PC-3 (cell line): ENCODE results near the gene COPZ1. TPM values are rescaled to one million over a fixed set of nuclear protein-coding genes. Genes with fewer than 3 reads are reported as not detected.
A peak's percentile ranks its signal among the peaks of the same experiment; 100 is the strongest.

Source experiments
- ATAC-seq: fragments of 200-7000 bp; cut with Tn5 transposase; 2 replicates; pipeline ENCODE4 v1.9.1; 2020; ENCODE audit warnings: mild to moderate bottlenecking, moderate library complexity
- BruUV-seq: library from RNA; stranded (reverse); fragments of 400-500 nt; replicated peaks from 2 replicates; lab custom pipeline; 2021; lab: Mats Ljungman, UMichigan
- CTCF ChIA-PET: fragments of 300-600 bp; sonication (Branson Sonifier 250); formaldehyde crosslinking; loops from one replicate; lab custom pipeline; 2022; ENCODE audit warnings: antibody characterized with exemption; lab: Charles Lee
- POLR2A ChIA-PET: fragments of 300-600 bp; sonication (Branson Sonifier 250); formaldehyde crosslinking; loops from one replicate; lab custom pipeline; 2022; ENCODE audit warnings: antibody characterized with exemption; ENCODE audit not compliant: unreplicated experiment; lab: Charles Lee
- DNase-seq: peaks from one replicate; pipeline ENCODE4 v3.0.0-alpha.2; 2015
- H2AFZ ChIP-seq: fragments of 300-600 bp; sonication (generic); 2 replicates; pipeline ENCODE4 v1.6.0; 2016; ENCODE audit warnings: antibody characterized with exemption, low read length
- H3F3A ChIP-seq: fragments of 300-600 bp; sonication (generic); one replicate; pipeline ENCODE4 v1.6.0; 2017; ENCODE audit warnings: antibody characterized with exemption, low read length, control low read depth, mild to moderate bottlenecking; ENCODE audit not compliant: unreplicated experiment
- H3K27ac ChIP-seq: fragments of 300-600 bp; sonication (generic); 2 replicates; pipeline ENCODE4 v1.5.1; 2016; ENCODE audit warnings: mild to moderate bottlenecking, low read length
- H3K27me3 ChIP-seq: fragments of 300-600 bp; sonication (generic); 2 replicates; pipeline ENCODE4 v1.6.1; 2016; ENCODE audit warnings: low read length, mixed read lengths
- H3K36me3 ChIP-seq: fragments of 300-600 bp; sonication (generic); 2 replicates; pipeline ENCODE4 v1.6.1; 2016; ENCODE audit warnings: low read depth, mixed run types, low read length, mixed read lengths
- H3K4me1 ChIP-seq: fragments of 300-600 bp; sonication (generic); 2 replicates; pipeline ENCODE4 v1.5.1; 2016; ENCODE audit warnings: low read length; ENCODE audit not compliant: insufficient read depth
- H3K4me2 ChIP-seq: fragments of 300-600 bp; sonication (generic); 2 replicates; pipeline ENCODE4 v1.6.0; 2016; ENCODE audit warnings: low read length
- H3K4me3 ChIP-seq: fragments of 300-600 bp; sonication (generic); 2 replicates; pipeline ENCODE4 v1.5.1; 2016; ENCODE audit warnings: mild to moderate bottlenecking, low read length, mixed read lengths
- H3K79me2 ChIP-seq: fragments of 300-600 bp; sonication (generic); 2 replicates; pipeline ENCODE4 v1.6.1; 2017; ENCODE audit warnings: low read length, mixed read lengths
- H3K9ac ChIP-seq: fragments of 300-600 bp; sonication (generic); 2 replicates; pipeline ENCODE4 v1.6.0; 2016; ENCODE audit warnings: mild to moderate bottlenecking, low read length
- H3K9me2 ChIP-seq: fragments of 300-600 bp; sonication (generic); replicated peaks from 2 replicates; pipeline ENCODE4 v1.6.1; 2016; ENCODE audit warnings: mixed run types, low read length, mixed read lengths
- H3K9me3 ChIP-seq: fragments of 300-600 bp; sonication (generic); 2 replicates; pipeline ENCODE4 v1.6.1; 2016; ENCODE audit warnings: low read length, mixed read lengths
- H4K20me1 ChIP-seq: fragments of 300-600 bp; sonication (generic); 2 replicates; pipeline ENCODE4 v1.6.1; 2016; ENCODE audit warnings: low read length, mixed read lengths
- CTCF ChIP-seq: fragments of 300-600 bp; sonication (generic); conservative IDR thresholded peaks from 2 replicates; pipeline ENCODE4 v1.5.1; 2017; ENCODE audit warnings: antibody characterized with exemption, low read depth, mild to moderate bottlenecking, low read length
- EZH2 ChIP-seq: fragments of 300-600 bp; sonication (generic); IDR thresholded peaks from one replicate; pipeline ENCODE4 v1.6.1; 2017; ENCODE audit warnings: antibody characterized with exemption, mild to moderate bottlenecking, low read length; ENCODE audit not compliant: unreplicated experiment
- EZH2phosphoT487 ChIP-seq: fragments of 300-600 bp; sonication (generic); IDR thresholded peaks from 2 replicates; pipeline ENCODE4 v1.6.1; 2018; ENCODE audit warnings: mild to moderate bottlenecking, antibody characterized with exemption, low read length, borderline replicate concordance
- intact Hi-C: fragments of 100-400 bp; cut with micrococcal nuclease; formaldehyde crosslinking; loops from 2 replicates; pipeline ENCODE4 v1.9.0; 2023
- total RNA-seq: library from RNA; depleted of rRNA; stranded (reverse); fragments of >200 nt; gene quantifications from 2 replicates; pipeline ENCODE4 v1.2.3, GENCODE V29; 2014

COPZ1 gene
- total RNA-seq, 1 experiment from 2014 or later = 121 TPM

- no peak for TF ChIP-seq EZH2
- TF ChIP-seq CTCF = no peak
- TF ChIP-seq EZH2phosphoT487 = no peak
- Histone ChIP-seq H3K27me3 (no peaks in the 10 kb centered on the region), H3K9me2 (no peaks in the 10 kb centered on the region), H2AFZ (no peak overlapping the region), H3K27ac (no peak overlapping the region), H3K4me3 (no peak overlapping the region), H3K4me1 (peaks cover 20% of the 10 kb centered on the region), H3F3A (no peaks in the 10 kb centered on the region), H3K79me2 (no peaks in the 10 kb centered on the region), H3K4me2 (no peak overlapping the region), H3K9me3 (no peaks in the 10 kb centered on the region), H3K36me3 (peaks cover 2% of the 10 kb centered on the region; the same call in 1 of the 2 replicates), H3K9ac (no peak overlapping the region), H4K20me1 (no peaks in the 10 kb centered on the region)
- intact Hi-C loops = no loop called here
- ChIA-PET POLR2A (no interaction called here), CTCF (interaction anchor here (0.7 kb wide), 1 partner anchor 28 kb away, joined by 4 read pairs; the partner anchor contains the start of gene COPZ1)
- DNase-seq = no peak
- ATAC-seq = no peak
- BruUV-seq = no TSS peak
Observed at GRCh38 chr12:54296393-54297099, 28.4 kb upstream of the COPZ1 start.

GRCh38 chr12:54298904-54299303, 26.0 kb upstream of the COPZ1 start:
- Histone ChIP-seq H3K9me3 (no peaks in the 10 kb centered on the region), H3K9me2 (no peaks in the 10 kb centered on the region), H3F3A (no peaks in the 10 kb centered on the region), H3K79me2 (no peaks in the 10 kb centered on the region), H3K4me2 (no peak overlapping the region), H3K27ac (no peak overlapping the region), H3K27me3 (no peaks in the 10 kb centered on the region), H3K4me1 (peaks cover 20% of the 10 kb centered on the region), H3K4me3 (no peak overlapping the region), H3K9ac (no peak overlapping the region), H3K36me3 (peaks cover 2% of the 10 kb centered on the region; the same call in 1 of the 2 replicates), H2AFZ (no peak overlapping the region), H4K20me1 (no peaks in the 10 kb centered on the region)
- ChIA-PET POLR2A (no interaction called here), CTCF (interaction anchor here (0.7 kb wide), 1 partner anchor 53 kb away, joined by 6 read pairs; no protein-coding TSS in a partner anchor)
- TF ChIP-seq EZH2 (no peak), CTCF (no peak)
- no peak for ATAC-seq
- no TSS peak for BruUV-seq
- peak; percentile 3 for DNase-seq
- intact Hi-C loops = no loop called here
